HG03354 (cell line): ENCODE results near the gene CLASP2.
A peak's percentile ranks its signal among the peaks of the same experiment; 100 is the strongest.

Experiments used
- ATAC-seq: cut with Tn5 transposase; IDR thresholded peaks from one replicate; pipeline ENCODE4 v1.9.1; 2021; ENCODE audit warnings: mild to moderate bottlenecking; ENCODE audit not compliant: unreplicated experiment, poor library complexity, severe bottlenecking

The CLASP2 gene

DNA sequence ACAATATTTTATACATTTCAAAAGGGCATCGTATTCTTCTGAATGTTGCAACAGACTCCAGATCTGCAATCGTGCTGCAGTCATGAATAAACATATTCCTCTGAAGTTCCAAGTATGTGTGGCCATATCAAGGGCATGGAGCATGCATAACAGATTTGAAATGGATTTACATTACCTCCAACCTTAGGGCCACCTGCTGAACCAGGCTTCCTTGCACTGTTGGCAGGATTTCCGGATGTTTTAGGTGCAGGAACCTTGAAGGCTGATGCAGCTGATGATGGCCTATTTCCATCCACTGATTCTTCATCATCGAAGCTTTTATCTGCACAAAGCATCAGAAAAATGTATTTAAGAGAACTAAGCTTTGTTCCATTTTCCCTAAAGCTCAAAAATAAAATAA, 73.5 kb downstream of the CLASP2 start:
- no peak for ATAC-seq

GRCh38 chr3:33642806-33643205, 75.2 kb downstream of the CLASP2 start:
- no peak for ATAC-seq

- peak; percentile 47 for ATAC-seq
These were observed 78.2 kb downstream of the CLASP2 start for GRCh38 chr3:33639889-33640288.

DNA sequence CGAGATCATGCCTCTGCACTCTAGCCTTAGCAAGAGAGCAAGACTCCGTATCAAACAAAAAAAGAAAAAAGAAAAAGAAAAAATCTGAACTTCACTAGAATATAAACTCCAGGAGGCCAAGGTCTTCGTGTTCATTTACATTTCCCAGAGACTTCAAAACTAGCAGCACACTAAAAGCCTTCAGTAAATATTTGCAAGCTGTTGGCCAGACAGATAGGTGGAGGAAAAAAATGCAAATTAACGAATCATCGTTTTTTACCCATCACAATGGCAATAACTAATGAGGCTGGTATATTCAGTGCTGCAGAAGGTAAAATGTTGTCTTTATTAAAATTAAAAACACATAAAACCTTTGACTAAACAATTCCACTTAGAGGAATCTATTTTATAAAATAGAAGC, 80.6 kb downstream of the CLASP2 start:
- ATAC-seq, result no peak

GRCh38 chr3:33636125-33636850, 81.8 kb downstream of the CLASP2 start:
- peak; percentile 62 for ATAC-seq

DNA sequence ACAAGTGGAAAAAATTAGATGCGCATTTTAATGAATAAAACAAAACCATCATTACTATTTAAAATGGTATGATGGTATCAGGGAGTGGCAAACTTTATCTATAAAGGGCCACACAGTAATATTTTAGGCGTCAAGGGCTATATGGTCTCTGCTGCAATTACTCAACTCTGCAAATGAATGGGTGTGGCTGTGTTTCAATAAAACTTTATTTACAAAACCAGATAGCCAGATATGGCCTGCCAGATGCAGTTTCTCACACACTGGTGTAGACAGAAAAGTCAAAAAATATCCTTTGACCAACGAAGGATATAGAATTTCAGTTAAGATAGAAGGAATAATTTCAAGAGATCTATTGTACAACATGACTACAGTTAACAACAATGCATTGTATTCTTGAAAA, 83.8 kb downstream of the CLASP2 start:
- no peak for ATAC-seq

DNA sequence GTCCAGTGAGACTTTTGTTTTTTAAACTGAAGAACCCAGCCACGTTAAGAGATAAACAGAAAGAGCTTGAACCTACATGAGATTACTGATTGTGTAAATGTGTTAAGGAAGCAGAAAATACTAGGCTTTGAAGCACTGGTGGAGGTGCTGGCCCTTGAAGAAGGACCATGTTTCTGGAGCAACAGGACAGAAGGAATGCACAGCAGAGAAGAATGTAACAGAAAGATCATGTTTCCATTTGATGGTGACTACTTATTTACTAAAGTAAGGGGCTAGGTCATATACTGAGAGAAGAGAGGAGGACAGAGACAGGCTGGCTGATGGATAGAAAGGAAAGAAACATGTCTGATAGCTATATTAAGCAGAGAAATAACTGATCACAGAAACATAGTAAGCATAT, 88.8 kb downstream of the CLASP2 start:
- ATAC-seq, result no peak

GRCh38 chr3:33624756-33625155, 93.3 kb downstream of the CLASP2 start:
- no peak for ATAC-seq

- no peak for ATAC-seq
These were observed 105.0 kb downstream of the CLASP2 start for GRCh38 chr3:33613041-33613440.

DNA sequence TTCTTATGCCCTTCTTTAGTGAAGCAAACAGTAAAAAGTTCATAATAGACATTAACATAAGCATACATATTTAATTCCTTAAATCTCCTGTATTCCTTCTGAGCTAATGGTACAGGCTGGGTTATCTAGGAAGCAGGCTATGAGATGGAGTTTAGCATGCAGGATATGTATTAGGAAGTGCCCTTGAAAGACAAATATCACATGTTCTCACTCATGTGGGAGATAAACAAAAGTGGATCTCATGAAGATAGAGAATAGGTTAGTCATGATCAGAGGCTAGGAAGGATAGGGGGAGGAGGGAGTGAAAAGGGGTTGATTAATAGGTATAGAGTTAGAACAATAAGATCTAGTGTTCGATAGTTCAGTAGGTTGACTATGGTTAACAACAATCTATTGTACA, 105.4 kb downstream of the CLASP2 start:
- ATAC-seq, result no peak

DNA sequence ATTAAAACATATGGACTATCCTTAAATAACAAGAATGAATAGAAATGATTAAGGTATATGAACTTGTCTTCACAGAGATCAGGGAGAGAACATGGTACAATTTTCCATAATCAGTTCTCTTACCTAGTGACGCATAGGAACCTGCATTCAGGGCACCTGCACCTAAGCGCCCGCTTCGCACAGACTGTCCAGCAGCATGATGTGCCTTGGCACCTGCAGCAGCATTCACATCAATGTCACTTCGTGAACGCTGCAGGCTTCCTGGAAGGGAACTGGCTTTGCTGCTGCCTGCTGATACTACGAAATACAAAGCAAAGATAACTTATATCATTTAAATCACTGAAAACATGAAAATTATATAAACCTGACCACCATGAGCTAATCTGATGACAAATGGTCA, 115.2 kb downstream of the CLASP2 start:
- ATAC-seq, result no peak

- ATAC-seq, result no peak
These were observed 120.8 kb downstream of the CLASP2 start for GRCh38 chr3:33597257-33597689.

GRCh38 chr3:33592999-33593398, 125.1 kb downstream of the CLASP2 start:
- ATAC-seq, result no peak

DNA sequence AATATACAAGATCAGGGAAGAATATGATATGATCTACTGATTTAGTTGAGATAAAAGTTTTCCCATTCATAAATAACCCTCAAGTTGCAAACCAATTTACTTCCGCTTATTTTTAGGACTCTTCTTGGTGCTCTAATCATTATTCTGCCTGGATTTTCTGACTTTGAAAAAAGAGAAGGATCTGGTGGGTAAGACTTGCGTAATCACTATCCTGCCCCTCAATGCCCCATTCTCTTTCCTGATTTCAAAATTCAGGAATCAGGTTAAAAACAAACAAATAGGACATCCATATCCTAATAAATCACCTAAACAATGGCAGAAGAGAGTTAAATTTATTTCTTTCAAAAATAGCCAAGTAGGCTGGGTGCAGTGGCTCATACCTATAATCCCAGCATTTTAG, 127.5 kb downstream of the CLASP2 start:
- ATAC-seq, result no peak

DNA sequence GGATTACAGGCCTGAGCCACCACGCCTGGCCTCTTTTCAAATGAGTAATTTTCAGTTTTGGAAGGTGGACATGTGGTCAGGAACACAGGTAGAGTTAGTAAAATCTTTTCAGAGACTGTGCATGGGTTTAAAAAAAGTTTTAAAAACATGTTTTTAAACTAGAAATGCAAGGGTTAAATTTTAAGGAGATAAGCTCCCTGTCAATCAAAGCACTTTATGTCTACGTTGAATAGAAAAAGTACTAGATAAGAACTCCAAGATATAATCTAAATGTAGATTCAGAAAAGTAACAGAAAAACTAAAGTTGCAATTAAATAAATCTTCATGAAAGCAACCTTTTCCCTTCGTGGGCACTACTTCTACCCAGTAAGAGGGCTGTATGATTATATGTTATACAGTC, 131.7 kb downstream of the CLASP2 start:
- ATAC-seq, result no peak

DNA sequence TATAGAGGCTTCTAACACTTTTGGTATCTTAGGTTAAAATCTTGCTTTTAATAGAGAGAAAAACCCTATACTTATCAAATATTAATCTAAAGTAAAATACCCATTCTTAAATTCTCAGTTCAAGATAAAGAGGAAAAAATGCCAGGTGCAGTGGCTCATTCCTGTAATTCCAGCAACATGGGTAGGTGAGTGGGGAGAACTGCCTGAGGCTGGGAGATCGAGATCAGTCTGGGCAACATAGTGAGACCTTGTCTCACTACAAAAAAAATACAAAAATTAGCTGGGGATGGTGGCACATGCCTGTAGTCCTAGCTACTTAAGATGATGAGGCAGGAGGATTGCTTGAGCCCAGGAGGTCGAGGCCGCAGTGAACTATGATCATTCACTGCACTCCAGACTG, 135.8 kb downstream of the CLASP2 start:
- ATAC-seq, result no peak

- no peak for ATAC-seq
These were observed 136.4 kb downstream of the CLASP2 start for GRCh38 chr3:33581666-33582065.

DNA sequence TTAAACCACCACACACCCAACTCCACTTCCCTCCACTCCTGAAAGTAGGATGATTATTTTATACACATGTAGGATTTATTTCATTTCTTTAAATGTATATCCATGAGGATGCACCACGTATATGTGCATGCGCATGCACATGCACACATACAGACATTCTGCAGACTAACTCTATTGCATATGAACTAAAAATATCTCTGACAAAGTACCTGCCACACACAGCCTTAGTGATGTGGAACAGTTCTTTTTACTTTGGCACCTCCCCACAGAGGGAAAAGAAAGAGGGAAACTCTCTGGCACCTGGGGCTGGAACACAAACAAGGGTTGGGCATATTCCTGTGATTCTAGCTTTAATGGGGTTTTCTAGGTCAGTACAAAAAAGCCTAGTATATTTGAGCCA, 138.2 kb downstream of the CLASP2 start:
- no peak for ATAC-seq

- no peak for ATAC-seq
These were observed 138.9 kb downstream of the CLASP2 start for GRCh38 chr3:33579178-33579510.

GRCh38 chr3:33578325-33579177, 139.5 kb downstream of the CLASP2 start:
- no peak for ATAC-seq

DNA sequence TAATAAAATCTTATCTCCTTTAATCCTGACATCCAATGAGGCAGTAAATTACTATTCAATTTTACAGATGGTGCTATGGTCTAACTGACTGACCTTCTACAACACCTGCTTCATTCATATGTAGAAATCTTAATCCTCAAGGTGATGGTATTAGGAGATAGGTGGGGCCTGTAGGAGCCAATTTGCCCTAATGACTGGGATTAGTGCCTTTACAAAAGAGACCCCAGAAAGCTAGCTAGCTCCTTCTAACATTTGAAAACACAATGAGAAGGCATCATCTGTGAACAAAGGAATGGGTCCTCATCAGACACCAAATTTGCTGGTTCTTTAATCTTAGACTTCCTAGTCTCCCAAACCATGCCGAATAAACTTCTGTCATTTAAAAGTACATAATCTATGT, 140.5 kb downstream of the CLASP2 start:
- ATAC-seq, result no peak
